Renal cortical epithelial cell (primary cell): ENCODE data around the gene PDE4B. TPM values are rescaled to one million over a fixed set of nuclear protein-coding genes. Genes with fewer than 3 reads are reported as not detected.

Experiments
- DNase-seq: peaks from one replicate; pipeline ENCODE4 v3.0.0-alpha.2; 2011; ENCODE audit warnings: low read depth
- total RNA-seq: library from RNA; depleted of rRNA; stranded (reverse); fragments of >200 nt; gene quantifications from 2 replicates; pipeline ENCODE4 v1.2.3, GENCODE V29; 2014

Gene PDE4B
- total RNA-seq, 1 donor from 2014 or later, result 0.70 TPM

GRCh38 chr1:66336641-66336990 is 543.9 kb downstream of the PDE4B start:
- no peak for DNase-seq

DNA sequence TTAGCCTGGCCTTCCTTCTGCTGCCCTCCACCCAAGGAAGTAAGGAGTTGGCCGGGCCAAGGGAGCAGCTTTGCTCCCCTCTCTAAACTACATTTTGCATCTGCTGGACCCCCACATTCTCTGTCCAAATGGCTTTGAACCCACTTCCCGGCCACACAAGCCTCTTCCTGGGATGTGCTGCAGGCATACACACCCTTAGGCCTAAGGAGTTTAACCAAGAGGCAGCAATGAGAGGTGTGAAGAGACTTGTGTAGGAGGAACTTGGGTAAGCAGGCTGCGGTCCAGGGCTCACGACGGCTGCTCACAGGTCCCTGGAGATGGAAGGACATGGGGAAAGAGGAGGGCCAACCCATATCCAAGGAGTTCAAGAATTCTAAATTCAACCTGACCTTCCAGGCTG is 544.6 kb downstream of the PDE4B start:
- no peak for DNase-seq

- DNase-seq, result no peak
Measured at GRCh38 chr1:66339944-66340343, 547.2 kb downstream of the PDE4B start.

- DNase-seq, result no peak
Measured at GRCh38 chr1:66341446-66342089, 548.9 kb downstream of the PDE4B start.

GRCh38 chr1:66342707-66343106 is 550.0 kb downstream of the PDE4B start:
- no peak for DNase-seq

DNA sequence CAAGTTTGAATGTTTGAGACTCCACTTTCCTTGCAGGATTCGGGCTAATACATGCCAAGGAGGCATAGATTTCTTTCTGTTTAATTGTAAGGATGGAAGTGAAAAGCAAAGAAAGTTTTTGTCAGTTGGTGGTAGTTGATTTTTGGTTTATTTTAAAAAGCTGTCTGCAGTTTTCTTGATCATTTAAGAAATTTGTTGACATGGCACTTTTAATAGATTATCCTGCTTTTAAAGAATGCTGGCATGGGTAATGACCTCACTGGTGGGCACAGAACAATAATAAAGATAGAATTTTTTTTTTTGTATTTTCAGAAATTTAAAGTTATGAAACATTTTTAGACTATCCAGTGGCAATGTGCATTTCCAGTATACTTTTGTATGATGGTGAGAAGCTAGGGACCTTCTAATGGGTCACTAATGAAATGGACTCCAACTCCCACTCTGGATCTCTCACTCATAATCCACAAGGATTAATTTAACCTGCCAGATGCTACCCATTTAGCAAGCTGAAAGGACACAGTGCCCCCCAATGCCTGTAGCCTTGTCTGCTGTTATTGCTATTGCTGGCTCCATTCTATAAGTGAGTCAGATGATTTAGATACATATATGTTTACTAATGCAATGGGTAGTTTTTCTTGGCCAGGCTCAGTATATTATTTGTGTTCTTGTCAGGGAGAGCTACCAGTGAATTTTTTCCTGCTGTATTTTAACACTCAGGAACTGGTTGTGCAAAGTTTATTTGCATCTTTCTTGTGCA is 551.1 kb downstream of the PDE4B start:
- DNase-seq, result no peak

- no peak for DNase-seq
Measured at GRCh38 chr1:66346057-66346795, 553.5 kb downstream of the PDE4B start.

DNA sequence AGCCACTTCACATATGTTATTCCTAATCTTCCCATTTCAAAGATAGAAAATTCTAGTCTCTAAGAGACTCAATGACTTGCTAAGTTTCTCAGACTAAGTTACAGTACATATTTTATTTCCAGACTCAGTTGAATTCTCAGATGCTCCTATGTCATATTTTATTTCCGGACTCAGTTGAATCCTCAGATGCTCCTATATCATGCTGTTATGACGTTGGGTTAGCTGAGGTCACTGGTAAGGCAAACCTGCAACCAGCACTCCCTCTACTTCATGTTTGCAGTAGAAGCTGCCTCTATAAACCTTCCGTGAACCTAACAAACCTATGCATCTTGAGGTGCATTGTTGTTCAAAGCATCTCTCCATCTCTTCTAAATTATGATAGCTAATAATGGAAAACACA is 554.2 kb downstream of the PDE4B start:
- DNase-seq, result no peak

DNA sequence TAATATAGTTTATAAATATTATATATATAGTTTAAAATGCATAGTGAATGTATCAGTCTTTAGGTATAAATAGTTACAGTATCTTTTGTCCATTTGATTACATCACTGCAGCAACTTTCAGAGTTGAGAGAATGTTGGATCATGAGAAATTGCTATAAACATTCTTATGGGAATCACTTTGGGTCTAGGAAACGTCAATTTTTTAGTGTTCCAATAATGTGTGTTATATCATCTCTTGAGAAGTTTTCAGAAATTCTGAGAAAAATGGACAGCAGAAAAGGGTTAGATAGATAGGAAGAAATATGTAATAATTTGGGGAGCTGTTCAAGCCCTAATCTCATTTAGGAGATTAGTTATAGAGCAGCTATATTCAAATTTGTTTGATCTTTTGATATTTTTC is 556.1 kb downstream of the PDE4B start:
- DNase-seq, result no peak

- DNase-seq, result no peak
Measured at GRCh38 chr1:66349242-66349641, 556.5 kb downstream of the PDE4B start.

DNA sequence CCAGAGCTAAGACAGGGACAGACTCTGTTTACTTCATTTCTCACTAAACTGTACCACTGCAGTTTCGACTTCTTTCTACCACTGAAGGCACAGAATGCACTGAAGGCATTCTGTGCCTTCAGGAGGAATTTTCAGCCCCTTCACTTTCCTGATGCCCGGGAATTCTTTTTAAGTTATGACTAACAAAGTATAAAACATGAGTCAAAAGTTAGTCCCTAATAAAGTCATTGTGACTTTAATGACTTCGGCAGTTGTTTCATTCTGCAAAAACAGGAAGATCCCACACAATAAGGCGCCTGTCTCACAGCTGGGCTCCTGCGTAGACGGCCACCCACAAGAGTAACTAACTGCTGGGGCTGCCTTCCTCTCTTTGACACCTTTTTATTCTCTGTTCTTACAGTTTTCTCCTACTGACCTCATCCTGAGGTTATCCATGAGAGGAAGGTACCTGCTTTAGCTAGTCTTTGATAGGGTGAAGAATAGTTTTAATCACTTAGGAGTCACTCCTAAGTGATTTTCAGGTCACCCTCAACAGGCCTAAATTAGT is 557.4 kb downstream of the PDE4B start:
- peak; percentile 69 for DNase-seq

- no peak for DNase-seq
Measured at GRCh38 chr1:66351478-66351877, 558.8 kb downstream of the PDE4B start.

DNA sequence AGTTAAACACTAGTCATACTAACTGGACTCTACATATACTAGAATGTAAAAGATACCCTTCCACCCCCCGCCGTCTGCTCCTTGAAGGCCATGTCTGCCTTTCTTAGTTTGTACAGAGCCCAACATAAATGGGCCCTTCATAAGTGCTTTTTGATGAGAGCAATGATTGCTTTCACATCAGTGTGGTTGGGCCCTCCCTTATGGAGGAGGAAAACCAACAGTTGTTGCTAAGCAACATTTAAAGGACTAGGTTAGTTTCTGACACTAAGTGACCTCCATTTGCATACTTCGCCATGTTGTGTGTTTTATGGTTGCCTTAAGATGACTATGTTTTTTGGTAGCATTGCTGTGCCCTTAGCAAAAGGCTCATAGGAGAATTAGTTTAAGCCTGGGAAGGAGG is 559.2 kb downstream of the PDE4B start:
- DNase-seq, result peak; percentile 32

DNA sequence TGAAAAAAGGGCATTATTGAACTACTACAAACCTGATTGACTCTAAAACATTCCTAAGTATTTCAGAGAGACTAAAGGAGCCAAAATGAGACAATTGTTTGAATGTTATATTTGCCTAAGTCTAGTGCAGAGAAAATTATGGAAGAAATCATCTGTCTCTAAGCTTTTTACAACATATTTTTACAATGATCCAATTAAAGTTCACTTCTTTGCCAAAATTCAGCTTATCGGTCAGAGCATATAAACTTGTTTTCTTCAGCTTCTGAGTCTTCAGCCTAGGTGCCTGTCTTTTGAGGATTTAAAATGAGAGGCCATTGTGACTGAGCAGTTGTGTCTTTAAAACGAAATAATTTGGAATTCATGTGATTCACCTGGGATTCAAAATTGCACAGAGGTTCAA is 560.1 kb downstream of the PDE4B start:
- no peak for DNase-seq

- no peak for DNase-seq
Measured at GRCh38 chr1:66353257-66353656, 560.6 kb downstream of the PDE4B start.

- no peak for DNase-seq
Measured at GRCh38 chr1:66354311-66355201, 561.9 kb downstream of the PDE4B start.

- DNase-seq, result no peak
Measured at GRCh38 chr1:66355756-66356155, 563.1 kb downstream of the PDE4B start.

DNA sequence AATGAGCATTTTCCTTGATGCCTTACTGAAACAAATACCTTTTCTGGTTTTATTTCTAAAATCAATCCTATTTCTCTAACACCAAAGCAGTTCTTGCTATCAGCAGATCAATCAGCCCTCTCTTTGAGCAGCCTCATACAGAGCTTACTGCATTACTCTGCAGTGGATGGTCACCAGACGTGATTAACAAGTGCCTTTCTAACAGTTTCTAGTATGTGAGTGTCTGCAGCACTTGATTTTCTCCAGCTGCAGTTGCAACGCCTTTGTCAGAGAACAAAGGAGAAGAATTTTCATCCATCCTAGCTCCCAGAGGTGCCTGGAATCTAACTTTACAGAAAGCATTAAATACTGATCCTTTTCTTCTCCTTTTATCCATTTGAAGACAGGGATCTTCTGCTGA is 563.9 kb downstream of the PDE4B start:
- no peak for DNase-seq

GRCh38 chr1:66357021-66357420 is 564.3 kb downstream of the PDE4B start:
- no peak for DNase-seq

DNA sequence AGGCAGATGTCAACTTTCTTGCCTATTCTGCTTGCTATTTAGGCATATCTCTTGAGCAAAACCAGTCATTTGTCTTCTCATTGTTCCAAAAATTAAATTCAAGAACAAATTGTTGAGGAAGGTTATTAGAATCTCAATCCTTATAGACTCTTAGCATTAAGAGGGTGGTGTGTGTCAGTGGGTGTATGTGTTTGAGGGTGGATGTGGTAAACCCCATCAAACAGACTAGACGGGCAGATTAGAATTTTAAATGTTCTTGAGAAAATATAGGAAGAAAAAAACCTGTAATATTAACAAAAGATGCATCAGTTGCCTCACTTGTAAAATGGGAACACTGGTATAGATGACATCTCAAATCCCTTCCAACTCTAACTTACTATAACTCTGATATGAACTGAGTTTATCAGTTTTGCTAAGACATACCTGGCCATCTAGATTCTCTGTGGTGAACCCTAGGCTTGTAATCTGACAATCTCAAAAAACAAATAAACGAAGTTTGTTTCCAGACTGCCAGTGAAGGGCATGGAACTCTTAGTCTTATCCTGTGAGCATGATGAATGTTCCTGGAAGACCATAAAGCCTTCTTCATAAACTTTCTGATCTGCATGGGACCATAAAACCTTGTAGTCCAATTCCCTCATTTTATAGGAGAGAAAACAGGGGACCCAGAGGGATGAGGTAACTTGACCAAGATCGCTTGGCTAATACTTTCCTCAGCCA is 564.9 kb downstream of the PDE4B start:
- no peak for DNase-seq

DNA sequence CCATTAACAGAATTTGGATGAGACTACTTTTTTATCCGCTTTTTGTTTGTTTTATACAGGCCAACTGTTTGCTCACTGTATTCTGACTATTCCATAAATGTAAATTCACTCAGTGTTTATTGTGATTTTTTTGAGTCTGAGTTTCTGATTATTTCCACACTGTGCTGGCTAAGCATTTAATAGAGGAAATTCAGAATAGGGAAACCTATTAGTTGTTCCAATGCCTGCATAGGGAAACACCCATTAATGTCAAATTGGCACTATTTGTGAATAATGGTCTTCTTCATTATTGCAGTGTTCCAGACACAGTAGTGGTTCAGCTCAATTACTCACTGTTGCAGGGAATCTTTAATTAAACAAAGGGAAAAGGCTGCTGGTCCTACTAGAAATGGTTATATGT is 566.6 kb downstream of the PDE4B start:
- DNase-seq, result no peak
